Activated CD8-positive, alpha-beta memory T cell treated with anti-CD3 and anti-CD28 coated beads for 1 hour (primary cell): ENCODE results near the gene CCDC106.

Experiments
- DNase-seq, 2 donors: peaks; one replicate each; pipeline ENCODE4 v3.0.0-alpha.2; 2020; ENCODE audit warnings: low read depth in 1 of 2; ENCODE audit errors: extremely low read depth in 1 of 2

Gene CCDC106

DNA sequence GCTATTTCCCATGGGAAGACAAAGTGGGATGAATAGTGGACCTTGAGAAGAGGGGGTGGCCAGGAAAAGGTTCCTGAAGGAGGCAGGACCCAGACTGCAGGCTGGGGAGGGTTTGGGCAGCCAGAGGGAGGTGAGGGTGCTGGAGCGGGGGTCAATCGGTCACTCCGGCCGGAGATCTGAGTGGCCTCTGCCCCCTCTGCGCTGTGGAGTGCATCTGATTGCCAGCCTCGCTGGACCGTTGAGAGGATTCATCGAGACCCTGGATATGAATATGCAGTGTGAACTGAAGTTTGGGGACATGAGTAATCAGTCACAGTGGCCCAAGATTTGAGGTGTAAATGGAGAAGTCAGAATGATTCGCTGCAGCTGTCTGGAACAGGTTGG, 12.7 kb upstream of the CCDC106 start:
- DNase-seq, result no peak

DNA sequence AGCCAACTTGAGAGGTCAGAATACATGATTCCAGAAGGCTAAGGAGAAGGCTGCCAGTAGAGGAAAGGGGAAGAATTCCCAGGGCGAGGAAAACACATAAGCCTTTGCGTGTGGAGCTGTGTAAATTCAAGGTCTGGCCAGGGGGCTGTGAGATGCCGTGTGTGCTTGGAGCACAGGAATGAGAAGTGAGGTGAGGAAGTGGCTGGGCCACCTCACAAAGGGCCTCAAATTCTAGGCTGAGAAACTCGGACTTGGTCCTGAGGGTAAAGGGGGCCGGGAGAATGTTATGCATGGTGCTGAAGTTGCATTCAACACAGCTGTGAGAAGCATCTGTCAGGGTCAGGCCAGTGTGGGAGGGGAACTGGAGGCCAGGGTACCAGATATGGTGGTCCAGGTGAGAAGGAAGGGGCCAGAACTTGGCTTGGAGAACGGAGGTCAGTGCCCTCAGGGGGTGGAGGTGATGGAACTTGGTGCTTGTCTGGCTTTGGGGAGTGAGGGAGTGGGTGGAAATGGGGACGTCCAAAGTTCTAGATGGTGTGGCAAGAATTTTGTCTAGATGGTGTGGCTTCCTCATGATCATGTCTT, 12.1 kb upstream of the CCDC106 start:
- no peak for DNase-seq

DNA sequence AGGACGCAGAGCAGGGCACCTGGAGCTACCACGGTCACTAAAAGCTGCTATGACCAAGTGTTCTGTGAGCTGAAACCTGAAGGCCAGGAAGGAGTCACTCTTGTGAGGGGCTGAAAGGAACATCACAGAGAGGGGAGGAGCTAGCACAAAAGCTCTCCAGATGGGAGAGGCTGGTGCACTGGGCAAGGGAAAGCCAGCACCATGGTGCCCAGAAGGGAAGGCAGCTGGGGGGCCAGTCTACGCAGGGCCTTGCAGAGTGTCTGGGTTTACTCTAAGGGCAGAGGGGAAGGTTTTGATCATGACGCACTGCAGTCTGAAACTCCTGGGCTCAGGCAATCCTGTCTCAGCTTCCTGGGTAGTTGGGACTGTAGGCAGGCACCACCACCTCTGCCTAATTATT, 11.3 kb upstream of the CCDC106 start:
- no peak for DNase-seq

DNA sequence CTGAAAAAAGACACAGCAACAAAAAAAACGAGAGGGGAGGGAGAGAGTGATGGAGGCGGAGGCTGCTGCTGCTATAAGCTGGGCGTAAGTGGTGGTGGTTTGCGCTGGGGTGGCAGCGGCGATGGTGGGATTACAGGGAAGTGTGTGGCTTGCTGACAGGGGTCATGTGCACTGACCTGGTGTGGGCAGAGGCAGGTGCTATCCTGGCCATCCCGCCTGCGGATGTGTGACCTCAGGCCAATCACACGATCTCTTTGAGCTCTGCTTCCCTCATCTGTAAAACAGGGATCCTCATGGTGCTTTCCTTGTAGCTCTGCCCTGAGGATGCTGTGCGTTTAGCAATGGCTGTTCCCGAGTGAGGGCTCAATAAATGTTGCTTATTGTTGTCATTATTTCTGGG, 10.5 kb upstream of the CCDC106 start:
- no peak for DNase-seq

DNA sequence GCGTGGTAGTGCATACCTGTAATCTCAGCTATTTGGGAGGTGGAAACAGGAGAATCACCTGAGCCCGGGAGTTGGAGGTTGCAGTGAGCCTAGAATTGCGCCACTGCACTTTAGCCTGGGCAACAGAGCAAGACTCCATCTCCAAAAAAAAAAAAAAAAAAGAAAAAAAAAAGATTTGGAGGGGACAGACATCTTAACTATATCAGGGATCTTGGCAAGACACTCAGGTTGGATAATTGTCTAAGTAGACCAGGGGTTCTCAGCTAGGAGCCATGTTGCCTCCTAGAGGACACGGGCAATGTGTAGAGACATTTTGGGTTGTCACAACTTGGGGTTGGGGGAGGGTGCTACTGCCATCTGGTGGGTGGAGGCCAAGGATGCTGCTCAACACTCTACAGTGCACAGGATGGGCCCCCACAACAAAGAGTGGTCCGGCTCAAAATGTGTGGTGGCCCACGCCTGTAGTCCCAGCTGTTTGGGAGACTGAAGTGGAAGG, 9.1 kb upstream of the CCDC106 start:
- DNase-seq, result no peak

DNA sequence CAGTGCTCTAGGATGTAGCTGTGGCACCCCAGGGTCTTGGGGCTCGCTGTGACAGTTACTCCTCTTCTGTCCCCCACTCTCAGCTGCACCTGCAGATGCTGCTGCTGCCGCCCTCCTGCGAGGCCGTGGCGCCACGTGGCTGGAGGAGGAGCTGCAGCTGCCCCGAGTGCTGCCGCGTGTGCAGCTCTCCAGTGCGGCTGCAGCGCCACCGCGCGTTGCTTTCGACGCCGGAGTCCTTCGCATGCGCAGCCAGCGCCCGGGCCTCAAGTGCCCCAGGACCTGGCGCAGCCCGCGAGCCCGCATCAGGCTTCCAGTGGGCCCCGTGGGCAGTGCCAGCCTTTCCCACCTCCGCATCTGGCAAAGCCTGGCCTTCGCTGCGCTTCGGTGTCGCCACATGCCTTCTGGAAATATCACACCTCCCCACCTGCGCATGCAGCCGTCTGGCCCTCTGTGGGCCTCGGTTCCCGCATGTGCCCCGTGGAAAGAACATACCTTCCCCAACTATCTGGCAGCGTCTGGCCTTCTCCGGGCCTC, 7.9 kb upstream of the CCDC106 start:
- peak in 1 of 2 donors; percentile 53 for DNase-seq

DNA sequence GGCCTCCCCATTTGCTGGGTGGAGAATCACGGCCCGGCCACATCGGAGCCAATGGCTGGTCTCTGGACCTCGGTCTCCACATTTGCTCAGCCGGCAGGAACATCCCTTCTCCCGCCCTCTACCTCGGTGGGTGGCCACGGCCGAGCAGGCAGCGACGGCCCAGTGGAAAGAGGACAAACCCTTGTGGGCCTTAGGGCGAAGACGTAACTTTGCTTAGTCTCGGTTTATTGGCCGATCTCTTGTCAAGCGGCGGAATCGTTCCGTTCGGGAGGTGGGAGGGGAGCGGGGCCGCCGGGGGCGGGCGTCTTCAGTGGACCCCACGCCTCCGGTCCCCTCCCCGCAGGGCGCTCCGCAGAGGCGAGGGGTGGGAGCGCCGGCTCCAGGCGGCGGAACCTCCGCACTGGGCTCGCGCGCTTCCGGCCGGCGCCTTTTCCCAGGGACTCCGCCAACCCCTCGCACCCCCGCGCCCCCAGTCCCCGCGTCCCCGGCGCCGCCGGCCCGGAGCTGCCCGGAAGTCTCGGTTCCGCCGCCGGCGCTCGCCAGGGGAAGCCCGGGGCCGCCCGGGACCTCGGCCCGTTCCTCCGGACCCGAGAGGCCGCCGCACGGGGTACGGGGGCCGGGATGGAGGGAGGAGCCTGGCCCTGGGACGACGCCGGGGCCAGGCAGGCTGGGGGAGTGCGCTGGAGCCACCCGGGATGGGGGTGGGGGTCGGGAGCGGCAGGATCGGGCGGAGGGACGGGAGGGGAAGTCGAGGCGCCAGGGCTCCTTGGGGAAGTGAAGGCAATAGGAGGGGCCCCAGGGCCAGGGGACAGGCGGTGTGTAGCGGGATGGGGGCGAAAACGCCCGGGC, 7.2 kb upstream of the CCDC106 start, which contains the start of gene ZNF580:
Gene ZNF580 (plus strand): TSS at position 426 of the 849 bp plus-strand sequence. CDS start 1,507 bp downstream, outside the sequence.
- DNase-seq, result peak in 1 of 2 donors; percentile 43

DNA sequence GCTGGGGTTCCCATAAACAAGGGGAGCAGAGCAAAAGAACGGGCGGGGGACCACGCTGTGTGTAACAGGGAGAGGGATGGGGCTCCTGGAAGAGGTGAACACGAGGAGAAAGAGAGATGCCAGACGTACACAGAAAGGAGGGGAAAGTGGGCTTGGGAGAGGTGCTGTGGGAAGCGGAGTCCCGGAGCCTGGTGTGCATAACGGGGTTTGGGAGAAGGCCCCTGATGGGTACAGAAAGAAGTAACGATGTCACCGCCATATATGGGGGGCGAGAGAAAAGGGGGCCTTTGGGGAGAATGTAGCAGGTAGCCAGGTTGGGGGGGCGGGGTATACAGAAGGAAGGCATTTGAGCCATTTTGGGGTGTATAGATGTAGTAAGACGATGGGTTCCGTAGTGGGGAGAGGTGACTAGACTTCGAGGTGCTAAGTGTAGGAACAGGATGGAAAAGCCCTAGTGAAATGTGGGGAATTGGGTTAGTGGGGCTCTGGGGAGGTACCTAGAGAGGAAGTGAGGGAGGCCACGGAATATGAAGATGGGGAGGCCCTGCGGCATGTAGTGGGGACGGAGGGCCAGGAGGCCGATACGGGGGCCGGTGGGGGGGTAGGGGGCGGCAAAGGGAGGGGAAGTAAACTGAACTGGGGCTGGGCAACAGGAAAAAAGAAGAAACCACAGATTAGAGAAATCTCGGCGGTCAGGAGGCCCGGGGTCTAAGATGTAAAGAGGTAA, 6.4 kb upstream of the CCDC106 start:
- DNase-seq, result no peak

DNA sequence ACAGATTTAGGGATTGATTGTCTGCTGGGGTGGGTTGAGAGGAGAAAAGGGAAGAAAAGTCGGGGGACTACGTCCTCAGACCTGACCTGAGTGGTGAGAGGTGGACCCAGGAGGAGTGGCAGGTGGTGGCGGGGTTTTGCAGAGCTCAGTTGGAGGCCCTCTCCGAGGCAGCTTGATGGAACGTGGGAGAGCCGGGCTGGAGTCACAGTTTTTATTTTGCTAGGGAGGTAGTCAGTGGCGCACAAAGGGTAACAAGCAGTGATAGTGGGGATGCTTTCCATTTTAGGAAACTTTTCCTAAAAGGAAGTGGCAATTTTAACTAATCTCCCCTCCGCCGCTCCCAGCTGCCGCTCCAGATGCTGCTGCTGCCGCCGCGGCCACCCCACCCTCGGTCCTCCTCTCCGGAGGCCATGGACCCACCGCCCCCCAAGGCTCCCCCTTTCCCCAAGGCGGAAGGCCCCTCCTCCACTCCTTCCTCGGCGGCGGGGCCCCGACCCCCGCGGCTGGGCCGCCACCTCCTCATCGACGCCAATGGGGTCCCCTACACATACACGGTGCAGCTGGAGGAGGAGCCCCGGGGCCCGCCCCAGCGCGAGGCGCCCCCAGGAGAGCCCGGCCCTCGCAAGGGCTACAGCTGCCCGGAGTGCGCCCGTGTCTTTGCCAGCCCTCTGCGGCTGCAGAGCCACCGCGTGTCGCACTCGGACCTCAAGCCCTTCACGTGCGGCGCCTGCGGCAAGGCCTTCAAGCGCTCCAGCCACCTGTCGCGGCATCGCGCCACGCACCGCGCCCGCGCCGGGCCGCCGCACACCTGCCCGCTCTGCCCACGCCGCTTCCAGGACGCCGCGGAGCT, 5.6 kb upstream of the CCDC106 start:
- no peak for DNase-seq

DNA sequence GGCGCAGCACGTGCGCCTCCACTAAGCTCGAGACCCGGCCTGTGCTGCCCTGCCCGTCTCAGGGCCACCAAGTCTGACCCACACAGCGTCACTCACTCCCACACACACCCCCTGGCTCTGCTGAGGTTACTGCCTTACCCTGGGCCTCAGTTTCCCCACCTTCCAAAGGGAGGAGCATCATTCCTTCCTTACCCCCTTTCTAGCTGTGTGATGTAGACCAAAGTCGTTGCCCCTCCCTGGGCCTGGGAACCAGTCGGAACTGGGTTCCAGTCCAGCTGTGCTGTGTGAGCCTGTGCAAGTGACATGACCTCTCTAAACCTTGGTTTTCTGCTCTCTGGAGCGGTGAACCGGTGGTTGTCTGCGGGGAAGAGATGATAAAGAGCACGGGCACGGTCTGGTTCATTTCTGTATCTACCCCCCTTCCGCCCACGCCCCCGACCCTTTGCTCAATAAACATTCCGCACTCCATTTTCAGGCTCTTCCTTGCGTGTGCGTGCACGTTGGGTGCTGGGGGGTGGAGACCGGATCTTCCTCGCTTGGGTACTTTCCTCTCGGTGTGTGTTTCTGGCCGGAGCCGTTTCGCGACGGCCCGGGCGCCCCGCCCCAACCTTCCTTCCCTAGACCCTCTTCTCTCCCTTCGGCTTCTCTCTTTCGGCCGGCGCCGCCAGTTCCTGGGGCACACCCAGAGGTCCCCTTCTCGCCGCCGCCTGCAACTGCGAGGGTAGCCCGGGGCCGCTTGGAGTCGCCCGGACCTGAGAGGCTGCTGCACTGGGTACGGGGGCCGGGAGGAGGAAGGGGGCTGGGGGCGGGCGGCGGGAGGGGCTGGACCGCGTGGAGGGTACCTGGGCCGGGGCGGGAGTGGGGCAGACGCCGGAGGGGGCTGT, 4.8 kb upstream of the CCDC106 start, which contains the start of gene ZNF581:
Gene ZNF581 (plus strand): TSS at position 647 of the 884 bp plus-strand sequence. CDS start 923 bp downstream, outside the sequence.
- peak in 1 of 2 donors; percentile 63 for DNase-seq

DNA sequence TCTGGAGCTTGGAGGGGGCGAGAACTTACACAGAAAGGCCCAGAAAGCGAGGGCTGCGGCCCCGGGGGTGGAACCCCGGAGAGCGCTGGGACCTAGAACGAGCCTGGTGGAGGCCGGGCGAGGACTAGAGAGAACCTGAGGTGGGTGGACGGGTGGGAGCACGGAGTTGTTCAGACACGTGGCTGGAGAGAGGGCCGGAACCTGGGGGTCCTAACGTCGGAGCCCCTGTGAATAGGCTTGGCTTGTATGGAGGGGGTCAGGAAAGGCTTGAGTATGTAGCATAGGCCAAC, 4.2 kb upstream of the CCDC106 start:
- no peak for DNase-seq

DNA sequence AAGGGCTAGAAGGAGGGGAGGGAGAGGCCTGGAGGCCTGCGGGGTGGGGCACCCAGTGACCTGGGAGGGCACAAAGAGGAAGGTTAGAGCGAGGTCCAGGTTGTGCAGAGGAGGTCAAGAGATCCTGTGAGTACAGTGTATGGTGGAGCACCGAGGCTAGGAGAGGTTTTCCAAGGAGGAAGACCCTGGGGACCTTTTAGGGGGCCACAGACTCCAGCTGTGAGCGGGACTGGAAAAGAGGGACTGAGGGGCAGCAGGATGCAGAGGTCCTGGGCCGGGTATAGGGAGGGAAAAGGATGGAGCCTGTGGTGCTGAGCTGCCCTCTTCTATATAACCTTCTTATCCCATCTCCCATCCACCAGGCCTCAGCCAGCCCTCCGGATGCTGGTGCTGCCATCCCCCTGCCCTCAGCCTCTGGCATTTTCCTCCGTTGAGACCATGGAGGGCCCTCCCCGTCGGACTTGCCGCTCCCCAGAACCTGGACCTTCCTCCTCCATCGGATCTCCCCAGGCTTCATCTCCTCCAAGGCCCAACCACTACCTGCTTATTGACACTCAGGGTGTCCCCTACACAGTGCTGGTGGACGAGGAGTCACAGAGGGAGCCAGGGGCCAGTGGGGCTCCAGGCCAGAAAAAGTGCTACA, 3.7 kb upstream of the CCDC106 start:
- DNase-seq, result no peak

DNA sequence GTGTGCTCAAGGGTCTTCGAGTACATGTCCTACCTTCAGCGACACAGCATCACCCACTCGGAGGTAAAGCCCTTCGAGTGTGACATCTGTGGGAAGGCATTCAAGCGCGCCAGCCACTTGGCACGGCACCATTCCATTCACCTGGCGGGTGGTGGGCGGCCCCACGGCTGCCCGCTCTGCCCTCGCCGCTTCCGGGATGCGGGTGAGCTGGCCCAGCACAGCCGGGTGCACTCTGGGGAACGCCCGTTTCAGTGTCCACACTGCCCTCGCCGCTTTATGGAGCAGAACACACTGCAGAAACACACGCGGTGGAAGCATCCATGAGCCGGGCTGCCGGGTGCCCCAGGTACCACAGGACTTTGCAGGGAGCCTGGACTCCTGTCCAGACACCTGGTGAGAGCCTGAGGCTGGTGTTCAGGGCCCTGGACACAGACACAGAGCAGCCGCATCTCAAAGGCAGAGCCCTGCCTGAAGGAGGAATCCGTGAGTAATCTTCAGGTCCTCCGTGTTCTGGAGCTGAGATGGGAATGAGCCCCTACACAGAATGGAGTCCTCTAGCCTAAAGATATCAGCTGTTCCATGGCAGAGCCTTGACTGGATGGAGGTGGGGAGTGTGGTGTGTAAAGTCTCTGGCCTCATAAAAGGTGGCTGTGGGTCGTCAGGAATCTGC, 3.0 kb upstream of the CCDC106 start:
- DNase-seq, result no peak

DNA sequence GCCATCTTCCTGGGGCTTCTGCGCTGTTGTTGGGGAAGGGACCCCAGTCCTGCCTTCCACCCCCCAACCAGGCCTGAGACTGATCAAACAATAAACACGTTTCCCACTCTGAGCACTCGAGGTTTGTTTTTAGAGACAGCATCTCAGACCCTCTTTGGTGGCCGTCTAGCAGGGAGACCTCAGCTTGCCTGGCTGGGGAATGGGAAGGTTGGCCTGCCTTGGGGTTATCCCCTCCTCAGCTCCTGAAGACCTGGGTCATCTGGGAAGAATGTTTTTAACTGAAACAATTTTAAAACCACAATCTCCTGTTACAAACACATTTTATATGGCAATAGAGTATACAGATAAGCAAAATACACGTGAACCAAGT, 2.5 kb upstream of the CCDC106 start:
- no peak for DNase-seq

DNA sequence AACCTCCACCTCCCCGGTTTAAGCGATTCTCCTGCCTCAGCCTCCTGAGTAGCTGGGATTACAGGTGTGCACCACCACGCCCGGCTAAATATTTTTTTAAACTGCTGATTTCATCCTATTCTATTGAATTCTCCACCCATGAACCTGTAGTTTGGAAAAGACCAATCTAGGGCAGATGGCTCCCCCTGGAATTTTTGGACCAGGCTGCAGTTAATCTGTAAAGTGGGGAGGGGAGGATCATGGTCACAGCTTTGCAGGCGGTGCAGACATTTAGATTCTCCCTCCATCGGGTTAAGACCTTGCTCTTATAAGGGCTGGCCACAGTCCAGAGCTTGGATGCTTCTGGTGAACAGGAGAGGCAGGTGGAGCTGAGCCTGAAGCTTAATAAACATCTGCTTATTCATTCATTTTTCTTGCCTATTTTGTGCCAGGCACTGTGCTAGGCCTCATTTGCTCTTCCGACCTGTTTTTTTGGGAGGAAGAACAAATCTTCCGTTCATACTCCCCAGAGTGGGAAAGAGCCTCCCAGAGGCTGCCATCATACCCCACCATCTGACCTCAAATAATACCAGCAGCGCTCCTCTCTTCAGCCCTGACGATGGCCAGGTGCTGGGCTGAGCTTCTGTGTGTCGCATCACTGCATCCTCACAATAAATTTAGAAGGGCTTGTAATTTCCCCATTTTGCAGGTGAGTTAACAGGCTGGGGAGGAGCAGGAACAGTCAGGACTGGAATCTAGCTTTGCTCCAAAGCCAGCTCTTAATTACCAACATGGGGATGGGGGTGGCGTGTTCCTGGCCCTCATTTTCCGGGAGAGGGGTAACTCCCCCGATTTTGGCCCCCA, 902 bp upstream of the CCDC106 start:
- DNase-seq, result no peak

DNA sequence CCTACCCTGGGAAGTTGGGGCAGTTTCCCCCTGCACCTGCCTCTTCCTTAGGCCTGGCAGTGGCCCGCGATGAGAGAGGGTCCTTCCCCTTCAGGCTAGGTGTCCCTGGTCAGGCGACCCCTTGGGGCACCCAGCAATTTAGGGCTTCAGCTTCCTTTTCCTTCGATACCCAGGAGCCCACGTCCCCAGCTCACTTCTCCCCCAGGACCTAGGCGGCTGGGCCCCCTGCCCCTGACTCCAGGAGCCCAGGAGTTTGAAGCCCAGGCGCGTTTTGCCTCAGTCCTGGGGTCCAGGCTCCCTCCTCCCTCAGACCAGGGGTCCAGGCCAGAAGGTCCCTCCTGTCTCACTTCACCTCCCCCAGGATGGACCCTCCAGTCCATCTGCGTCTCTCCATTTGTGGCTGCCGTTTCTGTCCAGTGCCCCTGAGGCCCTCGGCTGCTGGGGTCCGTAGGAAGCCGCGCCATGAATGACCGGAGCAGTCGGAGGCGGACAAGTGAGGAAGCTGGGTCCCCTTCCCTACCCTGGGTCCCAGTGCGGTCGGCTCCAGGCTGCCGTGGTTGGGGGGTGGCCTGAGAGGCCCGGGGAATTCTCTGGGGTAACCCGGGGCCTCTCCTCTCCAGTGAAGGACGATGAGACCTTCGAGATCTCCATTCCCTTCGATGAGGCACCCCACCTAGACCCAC, 714 bp downstream of the CCDC106 start:
- DNase-seq, result no peak
